Caco-2 (cell line): ENCODE data around the gene GAB2. TPM values are rescaled to one million over a fixed set of nuclear protein-coding genes. Genes with fewer than 3 reads are reported as not detected.

Experiments
- BruUV-seq: library from RNA; stranded (reverse); fragments of 400-500 nt; replicated peaks from 2 replicates; lab custom pipeline; 2021; lab: Mats Ljungman, UMichigan
- CTCF ChIA-PET: fragments of 300-600 bp; sonication (Branson Sonifier 250); formaldehyde crosslinking; loops from one replicate; lab custom pipeline; 2022; ENCODE audit warnings: antibody characterized with exemption; lab: Charles Lee
- POLR2A ChIA-PET: fragments of 300-600 bp; sonication (Branson Sonifier 250); formaldehyde crosslinking; loops from one replicate; lab custom pipeline; 2022; ENCODE audit warnings: antibody characterized with exemption; lab: Charles Lee
- DNase-seq, 2 experiments: peaks; one replicate each; pipeline versions ENCODE4 v3.0.0 to v3.0.0-alpha.2; 2020 to 2022
- H3K27me3 ChIP-seq: replicated peaks from 2 replicates; pipeline ENCODE4 v1.6.0; 2011; ENCODE audit warnings: low read length; ENCODE audit not compliant: control insufficient read depth, insufficient read depth
- H3K36me3 ChIP-seq: 2 replicates; pipeline ENCODE4 v1.5.1; 2011; ENCODE audit warnings: low read length; ENCODE audit not compliant: control insufficient read depth, insufficient read depth
- H3K4me1 ChIP-seq: fragments of 250-450 bp; sonication (Bioruptor Pico); 2 replicates; pipeline ENCODE4 v1.5.1; 2020; ENCODE audit warnings: mild to moderate bottlenecking
- H3K4me3 ChIP-seq: 2 replicates; pipeline ENCODE4 v1.5.1; 2011; ENCODE audit warnings: low read depth, mild to moderate bottlenecking, control low read depth, low read length
- H3K9me3 ChIP-seq: fragments of 250-450 bp; sonication (Bioruptor Pico); 2 replicates; pipeline ENCODE4 v1.5.1; 2020; ENCODE audit warnings: mild to moderate bottlenecking, moderate library complexity
- H3K27ac Mint-ChIP-seq: one replicate; pipeline ENCODE4 v1.8.0; 2022; ENCODE audit warnings: mixed read lengths; ENCODE audit not compliant: unreplicated experiment
- H3K27me3 Mint-ChIP-seq: one replicate; pipeline ENCODE4 v1.8.0; 2022; ENCODE audit warnings: mixed read lengths; ENCODE audit not compliant: insufficient read depth, unreplicated experiment
- H3K36me3 Mint-ChIP-seq: one replicate; pipeline ENCODE4 v1.8.0; 2022; ENCODE audit warnings: mild to moderate bottlenecking, mixed read lengths; ENCODE audit not compliant: insufficient read depth, unreplicated experiment
- H3K4me1 Mint-ChIP-seq: one replicate; pipeline ENCODE4 v1.8.0; 2022; ENCODE audit warnings: low read depth, mixed read lengths; ENCODE audit not compliant: unreplicated experiment
- H3K4me3 Mint-ChIP-seq: one replicate; pipeline ENCODE4 v1.8.0; 2022; ENCODE audit warnings: mild to moderate bottlenecking, moderate library complexity, mixed read lengths; ENCODE audit not compliant: unreplicated experiment
- H3K9me3 Mint-ChIP-seq: one replicate; pipeline ENCODE4 v1.8.0; 2022; ENCODE audit warnings: mixed read lengths; ENCODE audit not compliant: unreplicated experiment
- intact Hi-C: fragments of 100-400 bp; cut with micrococcal nuclease; formaldehyde crosslinking; loops from one replicate; pipeline ENCODE4 v1.10.0; 2022; ENCODE audit not compliant: unreplicated experiment
- total RNA-seq: library from RNA; stranded (reverse); gene quantifications from 2 replicates; pipeline ENCODE4 v1.2.3, GENCODE V29; 2022
- TF ChIP-seq, protein P1 (sequence below), 2 experiments: fragments of 200-600 bp in 1 of 2; IDR thresholded peaks; 1 replicate in 1 of 2; 2 replicates in 1 of 2; pipeline versions ENCODE4 v1.5.1 to v1.8.0; 2011 to 2022; ENCODE audit warnings: antibody characterized with exemption in 1 of 2, control low read depth in 1 of 2, inconsistent platforms in 1 of 2, low read depth in 1 of 2, low read length in 1 of 2, mild to moderate bottlenecking in 1 of 2, moderate library complexity in 1 of 2; ENCODE audit not compliant: insufficient read depth in 1 of 2, severe bottlenecking in 1 of 2, unreplicated experiment in 1 of 2

The GAB2 gene
- total RNA-seq, 1 experiment from 2014 or later: 67.3 TPM

DNA sequence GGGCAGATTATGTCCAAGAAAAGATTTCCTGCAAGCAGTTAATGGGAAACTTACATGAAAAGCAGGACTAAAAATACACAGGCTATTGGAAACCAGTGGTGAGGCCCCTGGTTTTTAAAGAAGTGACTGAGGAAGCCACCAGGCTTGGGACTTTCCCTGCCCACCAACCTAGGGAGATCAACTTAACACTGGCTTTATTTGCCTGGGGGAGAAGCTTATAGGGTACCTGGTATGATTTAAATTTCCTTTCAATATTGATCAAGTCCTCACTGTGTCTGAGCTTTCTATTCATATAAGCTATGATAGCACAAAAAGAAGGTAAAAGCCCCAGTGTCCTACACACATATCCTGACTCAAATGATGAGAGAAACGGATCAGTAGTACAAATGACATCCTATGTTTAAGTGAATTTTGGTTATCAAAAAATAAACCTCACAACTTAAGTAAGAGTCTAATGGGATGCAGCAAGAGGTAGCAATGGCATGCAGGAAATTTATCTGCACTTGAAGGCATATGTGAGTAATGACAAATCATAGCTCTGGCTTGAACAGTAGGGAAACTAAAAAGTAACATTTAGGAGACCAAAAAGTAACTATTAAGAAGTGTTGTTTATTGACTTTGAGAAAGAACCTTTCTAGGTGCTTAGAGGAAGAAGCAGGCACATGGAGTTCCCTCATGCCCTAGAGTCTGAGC is 85.3 kb downstream of the GAB2 start:
- intact Hi-C loops: no loop called here
- Mint-ChIP-seq H3K27ac (peak overlapping the region; percentile 36), H3K27me3 (no peaks in the 10 kb centered on the region), H3K4me3 (no peak overlapping the region), H3K36me3 (peaks cover 22% of the 10 kb centered on the region), H3K9me3 (peaks cover 22% of the 10 kb centered on the region), H3K4me1 (peaks cover 32% of the 10 kb centered on the region)
- ChIA-PET POLR2A (interaction anchor here (1.2 kb wide), 1 partner anchor 18 kb away, joined by 3 read pairs; no protein-coding TSS in a partner anchor), CTCF (interaction anchor here (1.2 kb wide), 1 partner anchor 287 kb away, joined by 3 read pairs; no protein-coding TSS in a partner anchor)
- Histone ChIP-seq H3K4me1 (peaks cover 26% of the 10 kb centered on the region), H3K4me3 (no peak overlapping the region), H3K36me3 (no peaks in the 10 kb centered on the region), H3K27me3 (no peaks in the 10 kb centered on the region), H3K9me3 (peaks cover 6% of the 10 kb centered on the region; the same call in 1 of the 2 replicates)
- DNase-seq: no peak
- BruUV-seq: no TSS peak
- TF ChIP-seq, protein P1, sequence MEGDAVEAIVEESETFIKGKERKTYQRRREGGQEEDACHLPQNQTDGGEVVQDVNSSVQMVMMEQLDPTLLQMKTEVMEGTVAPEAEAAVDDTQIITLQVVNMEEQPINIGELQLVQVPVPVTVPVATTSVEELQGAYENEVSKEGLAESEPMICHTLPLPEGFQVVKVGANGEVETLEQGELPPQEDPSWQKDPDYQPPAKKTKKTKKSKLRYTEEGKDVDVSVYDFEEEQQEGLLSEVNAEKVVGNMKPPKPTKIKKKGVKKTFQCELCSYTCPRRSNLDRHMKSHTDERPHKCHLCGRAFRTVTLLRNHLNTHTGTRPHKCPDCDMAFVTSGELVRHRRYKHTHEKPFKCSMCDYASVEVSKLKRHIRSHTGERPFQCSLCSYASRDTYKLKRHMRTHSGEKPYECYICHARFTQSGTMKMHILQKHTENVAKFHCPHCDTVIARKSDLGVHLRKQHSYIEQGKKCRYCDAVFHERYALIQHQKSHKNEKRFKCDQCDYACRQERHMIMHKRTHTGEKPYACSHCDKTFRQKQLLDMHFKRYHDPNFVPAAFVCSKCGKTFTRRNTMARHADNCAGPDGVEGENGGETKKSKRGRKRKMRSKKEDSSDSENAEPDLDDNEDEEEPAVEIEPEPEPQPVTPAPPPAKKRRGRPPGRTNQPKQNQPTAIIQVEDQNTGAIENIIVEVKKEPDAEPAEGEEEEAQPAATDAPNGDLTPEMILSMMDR (IDR thresholded peaks at IDR 0.05; ENCODE audit: insufficient read depth in 1 of 2, low read depth in 1 of 2, low read length in 1 of 2, severe bottlenecking in 1 of 2, unreplicated experiment in 1 of 2): no peak

DNA sequence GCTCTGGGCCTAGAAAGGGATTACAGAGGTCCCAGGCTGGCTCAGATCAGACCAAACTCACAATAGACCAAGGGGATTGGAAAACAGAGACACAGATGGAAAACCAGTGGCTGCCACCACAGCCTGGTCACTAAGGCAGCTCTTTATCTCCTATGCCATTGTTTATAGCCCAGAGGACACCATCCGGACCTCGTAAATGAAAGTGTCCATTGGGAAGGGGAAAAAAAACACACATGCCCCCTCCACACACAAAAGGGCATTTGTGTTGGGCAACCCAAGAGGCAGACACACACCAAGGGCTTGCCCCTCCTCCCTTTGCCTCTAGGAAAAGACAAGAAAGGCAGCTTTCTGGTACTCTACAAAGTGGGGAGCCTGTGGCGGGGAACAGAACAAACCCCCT is 85.9 kb downstream of the GAB2 start:
- no peak overlapping the region for H3K4me3 ChIP-seq
- ChIA-PET CTCF (no interaction called here), POLR2A (no interaction called here)
- no peaks in the 10 kb centered on the region for H3K36me3 ChIP-seq
- no peaks in the 10 kb centered on the region for H3K27me3 Mint-ChIP-seq
- H3K9me3 ChIP-seq: peaks cover 6% of the 10 kb centered on the region; the same call in 1 of the 2 replicates
- peaks cover 22% of the 10 kb centered on the region for H3K9me3 Mint-ChIP-seq
- H3K4me1 ChIP-seq: peaks cover 19% of the 10 kb centered on the region
- peak overlapping the region; percentile 36 for H3K27ac Mint-ChIP-seq
- no peaks in the 10 kb centered on the region for H3K27me3 ChIP-seq
- no TSS peak for BruUV-seq
- DNase-seq: no peak
- intact Hi-C loops: no loop called here
- TF ChIP-seq, protein P1 (IDR thresholded peaks at IDR 0.05; ENCODE audit: insufficient read depth in 1 of 2, low read depth in 1 of 2, low read length in 1 of 2, severe bottlenecking in 1 of 2, unreplicated experiment in 1 of 2): no peak
- peaks cover 27% of the 10 kb centered on the region for H3K4me1 Mint-ChIP-seq
- H3K36me3 Mint-ChIP-seq: peaks cover 18% of the 10 kb centered on the region
- H3K4me3 Mint-ChIP-seq: no peak overlapping the region

- H3K27me3 ChIP-seq: no peaks in the 10 kb centered on the region
- no peak overlapping the region for H3K4me3 ChIP-seq
- peaks cover 2% of the 10 kb centered on the region; the same call in 1 of the 2 replicates for H3K9me3 ChIP-seq
- CTCF ChIA-PET: interaction anchor here (0.7 kb wide), 1 partner anchor 61 kb away, joined by 3 read pairs; no protein-coding TSS in a partner anchor
- intact Hi-C loops: no loop called here
- peaks cover 16% of the 10 kb centered on the region for H3K4me1 ChIP-seq
- Mint-ChIP-seq H3K4me3 (no peak overlapping the region), H3K4me1 (peaks cover 27% of the 10 kb centered on the region), H3K36me3 (peaks cover 14% of the 10 kb centered on the region), H3K27me3 (no peaks in the 10 kb centered on the region), H3K9me3 (peaks cover 16% of the 10 kb centered on the region), H3K27ac (no peak overlapping the region)
- BruUV-seq: no TSS peak
- POLR2A ChIA-PET: no interaction called here
- no peaks in the 10 kb centered on the region for H3K36me3 ChIP-seq
- TF ChIP-seq, protein P1 (IDR thresholded peaks at IDR 0.05; ENCODE audit: insufficient read depth in 1 of 2, low read depth in 1 of 2, low read length in 1 of 2, severe bottlenecking in 1 of 2, unreplicated experiment in 1 of 2): no peak
- no peak for DNase-seq
Observed at GRCh38 chr11:78330361-78330760, 87.3 kb downstream of the GAB2 start.
